SK-N-SH (cell line): Measurements from ENCODE around the gene MTNR1A. TPM values are rescaled to one million over a fixed set of nuclear protein-coding genes. Genes with fewer than 3 reads are reported as not detected.
"Not testable (repeated sequence)": the region's sequence is repeated elsewhere in the genome, so short reads cannot be mapped to it uniquely, and the experiment has no call there.

Experiments used
- CTCF ChIA-PET: fragments of 300-600, 350-600 bp; formaldehyde crosslinking; extraction: SDS; loops from one replicate; lab custom pipeline; 2021; lab: Yijun Ruan, JAX
- POLR2A ChIA-PET: fragments of 350-600 bp; sonication (Branson Sonifier 250); formaldehyde crosslinking; extraction: SDS; loops from one replicate; lab custom pipeline; 2020; ENCODE audit warnings: antibody characterized with exemption, inconsistent platforms; lab: Yijun Ruan, JAX
- DNase-seq: peaks from one replicate; pipeline ENCODE4 v3.0.0; 2012
- H2AFZ ChIP-seq: fragments of 200-600 bp; sonication (generic); 2 replicates; pipeline ENCODE4 v1.8.1; 2016; ENCODE audit warnings: antibody characterized with exemption, mild to moderate bottlenecking, low read depth
- H3F3A ChIP-seq: fragments of 200-600 bp; sonication (generic); replicated peaks from 2 replicates; pipeline ENCODE3; 2016; ENCODE audit warnings: antibody characterized with exemption, mild to moderate bottlenecking; ENCODE audit not compliant: insufficient read depth
- H3K27ac ChIP-seq, 2 experiments: fragments of 200-500 bp in 1 of 2; fragments of 200-600 bp in 1 of 2; sonication (Bioruptor generic) in 1 of 2; sonication (generic), shearing (Covaris generic) in 1 of 2; 2 replicates each; pipeline versions ENCODE4 v1.5.1 to v1.6.1; 2014 to 2016; ENCODE audit warnings: low read depth in 2 of 2, inconsistent platforms in 1 of 2, low read length in 1 of 2, mild to moderate bottlenecking in 1 of 2, mixed read lengths in 1 of 2
- H3K27me3 ChIP-seq: fragments of 200-600 bp; sonication (generic), shearing (Covaris generic); 2 replicates; pipeline ENCODE4 v1.6.1; 2016; ENCODE audit warnings: mixed run types; ENCODE audit not compliant: insufficient read depth
- H3K36me3 ChIP-seq, 2 experiments: fragments of 200-500 bp in 1 of 2; fragments of 200-600 bp in 1 of 2; sonication (Bioruptor generic) in 1 of 2; sonication (generic) in 1 of 2; replicated peaks in 1 of 2; 2 replicates each; pipeline versions ENCODE3 to v1.5.1; 2014 to 2016; ENCODE audit warnings: low read length in 1 of 2, mild to moderate bottlenecking in 1 of 2; ENCODE audit not compliant: insufficient read depth in 2 of 2, control insufficient read depth in 1 of 2
- H3K4me1 ChIP-seq, 2 experiments: fragments of 200-500 bp in 1 of 2; fragments of 200-600 bp in 1 of 2; sonication (Bioruptor generic) in 1 of 2; sonication (generic), shearing (Covaris generic) in 1 of 2; 2 replicates each; pipeline versions ENCODE4 v1.5.1 to v1.6.1; 2014 to 2016; ENCODE audit warnings: low read depth in 1 of 2, low read length in 1 of 2, mixed run types in 1 of 2; ENCODE audit not compliant: insufficient read depth in 2 of 2, control insufficient read depth in 1 of 2
- H3K4me2 ChIP-seq: fragments of 200-600 bp; sonication (generic), shearing (Covaris generic); 2 replicates; pipeline ENCODE4 v1.6.1; 2017; ENCODE audit warnings: mixed run types
- H3K4me3 ChIP-seq, 2 experiments: fragments of 200-500 bp in 1 of 2; fragments of 200-600 bp in 1 of 2; sonication (Bioruptor generic) in 1 of 2; sonication (generic), shearing (Covaris generic) in 1 of 2; 2 replicates each; pipeline versions ENCODE4 v1.5.1 to v1.8.1; 2014 to 2016; ENCODE audit warnings: low read depth in 2 of 2, inconsistent platforms in 1 of 2, low read length in 1 of 2, mild to moderate bottlenecking in 1 of 2, mixed read lengths in 1 of 2, moderate library complexity in 1 of 2
- H3K79me2 ChIP-seq: fragments of 200-600 bp; sonication (generic); 2 replicates; pipeline ENCODE4 v1.8.1; 2017; ENCODE audit warnings: mild to moderate bottlenecking; ENCODE audit not compliant: insufficient read depth
- H3K9ac ChIP-seq: fragments of 200-600 bp; sonication (generic); 2 replicates; pipeline ENCODE4 v1.6.1; 2017; ENCODE audit warnings: mixed run types
- H3K9me2 ChIP-seq: fragments of 200-600 bp; sonication (generic); 2 replicates; pipeline ENCODE4 v1.6.1; 2017; ENCODE audit warnings: mixed run types
- H3K9me3 ChIP-seq: fragments of 200-600 bp; sonication (generic); 2 replicates; pipeline ENCODE4 v1.6.1; 2017; ENCODE audit warnings: mixed run types, mild to moderate bottlenecking, moderate library complexity
- H4K20me1 ChIP-seq: fragments of 200-600 bp; sonication (generic); 2 replicates; pipeline ENCODE4 v1.6.1; 2017; ENCODE audit warnings: mild to moderate bottlenecking, mixed run types; ENCODE audit not compliant: insufficient read depth
- EP300 ChIP-seq, 2 experiments: IDR thresholded peaks; 2 replicates each; pipeline versions ENCODE4 v1.4.0 to v1.6.1; 2012; ENCODE audit warnings: borderline replicate concordance in 1 of 2, low read depth in 1 of 2, low read length in 1 of 2
- EZH2phosphoT487 ChIP-seq: fragments of 200-600 bp; sonication (generic); IDR thresholded peaks from 2 replicates; pipeline ENCODE4 v1.6.1; 2017; ENCODE audit warnings: low read depth, mixed run types, mild to moderate bottlenecking, antibody characterized with exemption, moderate library complexity, borderline replicate concordance
- FOSL2 ChIP-seq: IDR thresholded peaks from 2 replicates; pipeline ENCODE4 v1.4.0; 2012; ENCODE audit warnings: low read depth, mild to moderate bottlenecking, moderate library complexity, borderline replicate concordance
- GABPA ChIP-seq: IDR thresholded peaks from 2 replicates; pipeline ENCODE4 v1.4.0; 2012; ENCODE audit warnings: low read depth, mild to moderate bottlenecking
- GATA2 ChIP-seq: sonication (generic); formaldehyde crosslinking; IDR thresholded peaks from 2 replicates; pipeline ENCODE4 v1.5.0; 2020; ENCODE audit warnings: mild to moderate bottlenecking, missing genetic modification reagents
- MAX ChIP-seq: IDR thresholded peaks from 2 replicates; pipeline ENCODE4 v1.4.0; 2012; ENCODE audit warnings: low read depth
- MEF2A ChIP-seq: IDR thresholded peaks from 2 replicates; pipeline ENCODE4 v1.4.0; 2012; ENCODE audit warnings: low read depth, borderline replicate concordance
- MXI1 ChIP-seq: IDR thresholded peaks from 2 replicates; pipeline ENCODE4 v1.6.1; 2012; ENCODE audit warnings: mild to moderate bottlenecking, low read depth, low read length, improper control_type of control experiment
- NFIC ChIP-seq: IDR thresholded peaks from 2 replicates; pipeline ENCODE4 v1.4.0; 2012; ENCODE audit warnings: borderline replicate concordance
- NRF1 ChIP-seq: IDR thresholded peaks from 2 replicates; pipeline ENCODE4 v1.6.1; 2012; ENCODE audit warnings: low read depth, mild to moderate bottlenecking, low read length
- PBX3 ChIP-seq: IDR thresholded peaks from 2 replicates; pipeline ENCODE4; 2012
- POLR2AphosphoS5 ChIP-seq: IDR thresholded peaks from 2 replicates; pipeline ENCODE4 v1.6.1; 2012; ENCODE audit warnings: low read depth, low read length
- RCOR1 ChIP-seq: fragments of 150-350 bp; IDR thresholded peaks from 2 replicates; pipeline ENCODE4 v1.6.1; 2017; ENCODE audit warnings: antibody characterized with exemption, low read length
- RFX5 ChIP-seq: IDR thresholded peaks from 2 replicates; pipeline ENCODE4 v1.6.1; 2012; ENCODE audit warnings: mild to moderate bottlenecking, improper control_type of control experiment, low read length
- RXRA ChIP-seq: IDR thresholded peaks from 2 replicates; pipeline ENCODE4 v1.4.0; 2012; ENCODE audit warnings: low read depth, mild to moderate bottlenecking, borderline replicate concordance
- SIN3A ChIP-seq: IDR thresholded peaks from 2 replicates; pipeline ENCODE4 v1.6.1; 2012; ENCODE audit warnings: low read depth, mild to moderate bottlenecking, low read length, moderate library complexity, borderline replicate concordance
- TCF12 ChIP-seq: IDR thresholded peaks from 2 replicates; pipeline ENCODE4 v1.4.0; 2012
- TEAD4 ChIP-seq: IDR thresholded peaks from 2 replicates; pipeline ENCODE4 v1.4.0; 2012; ENCODE audit warnings: mild to moderate bottlenecking, borderline replicate concordance; ENCODE audit not compliant: insufficient read depth
- USF2 ChIP-seq: fragments of 150-350 bp; IDR thresholded peaks from 2 replicates; pipeline ENCODE4 v1.6.1; 2017; ENCODE audit warnings: antibody characterized with exemption, low read length, low read depth, borderline replicate concordance
- WGBS: methylation state at CpG from one replicate; pipeline ENCODE4 v1.1.6; 2017; ENCODE audit warnings: low lambda C conversion rate; 5-methylcytosine and 5-hydroxymethylcytosine counted together
- polyA plus RNA-seq, 3 experiments: library from polyadenylated mRNA; depleted of rRNA; stranded (reverse); fragments of >200 nt; gene quantifications; 2 replicates each; pipeline ENCODE4 v1.2.3, GENCODE V29; 2012
- TF ChIP-seq, protein P1 (sequence below): IDR thresholded peaks from 2 replicates; pipeline ENCODE4 v1.4.0; 2012; ENCODE audit warnings: low read depth, borderline replicate concordance

MTNR1A gene
- polyA plus RNA-seq, 1 of the 3 experiments (the other 2 are of a cell fraction), result not detected

GRCh38 chr4:186534056-186534455, 21.3 kb downstream of the MTNR1A start:
- no peaks in the 10 kb centered on the region for H3K36me3 ChIP-seq
- H3K79me2 ChIP-seq, result no peaks in the 10 kb centered on the region
- H3F3A ChIP-seq, result no peaks in the 10 kb centered on the region
- POLR2A ChIA-PET, result no interaction called here
- WGBS, result 36% methylated on average over 15 of the region's 21 CpGs
- H2AFZ ChIP-seq, result no peak overlapping the region
- H3K4me3 ChIP-seq, result peak overlapping the region in 1 of 2 experiments; percentile 29; a peak in 1 of 4 replicates
- CTCF ChIA-PET, result no interaction called here
- DNase-seq, result no peak
- no peaks in the 10 kb centered on the region; the same call in 1 of the 2 replicates for H3K27me3 ChIP-seq
- H3K9me3 ChIP-seq, result no peaks in the 10 kb centered on the region
- peak overlapping the region; percentile 1; the same call in 1 of the 2 replicates for H3K4me2 ChIP-seq
- no peak overlapping the region for H3K27ac ChIP-seq
- H3K9me2 ChIP-seq, result no peaks in the 10 kb centered on the region
- no peaks in the 10 kb centered on the region for H3K4me1 ChIP-seq
- H4K20me1 ChIP-seq, result no peaks in the 10 kb centered on the region
- no peak overlapping the region for H3K9ac ChIP-seq
- TF ChIP-seq EZH2phosphoT487 (no peak), TEAD4 (no peak), RXRA (no peak), NRF1 (no peak), GATA2 (CRISPR knock-in tag) (no peak), RCOR1 (no peak), NFIC (no peak), EP300 (IDR thresholded peaks at IDR 0.05; ENCODE audit: borderline replicate concordance in 1 of 2, low read depth in 1 of 2, low read length in 1 of 2) (no peak)

DNA sequence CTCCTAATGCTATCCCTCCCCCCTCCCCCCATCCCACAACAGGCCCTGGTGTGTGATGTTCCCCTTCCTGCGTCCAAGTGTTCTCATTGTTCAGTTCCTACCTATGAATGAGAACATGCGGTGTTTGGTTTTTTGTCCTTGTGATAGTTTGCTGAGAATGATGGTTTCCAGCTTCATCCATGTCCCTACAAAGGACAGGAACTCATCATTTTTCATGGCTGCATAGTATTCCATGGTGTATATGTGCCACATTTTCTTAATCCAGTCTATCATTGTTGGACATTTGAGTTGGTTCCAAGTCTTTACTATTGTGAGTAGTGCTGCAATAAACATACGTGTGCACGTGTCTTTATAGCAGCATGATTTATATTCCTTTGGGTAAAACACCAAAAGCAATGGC, 31.4 kb downstream of the MTNR1A start:
- H3K4me1 ChIP-seq, H3K9ac ChIP-seq, H3K4me2 ChIP-seq, H3K27me3 ChIP-seq, H3K79me2 ChIP-seq, H4K20me1 ChIP-seq, H2AFZ ChIP-seq, H3K9me2 ChIP-seq, DNase-seq, H3K9me3 ChIP-seq, H3K4me3 ChIP-seq, H3K36me3 ChIP-seq, CTCF ChIA-PET, POLR2A ChIA-PET, H3F3A ChIP-seq, H3K27ac ChIP-seq: not testable (repeated sequence)
- 31% methylated on average over 4 of the region's 4 CpGs for whole genome bisulfite sequencing

GRCh38 chr4:186516287-186516686, 39.1 kb downstream of the MTNR1A start:
- H2AFZ ChIP-seq, result no peak overlapping the region
- no peaks in the 10 kb centered on the region for H3K4me1 ChIP-seq
- H3K79me2 ChIP-seq, result no peaks in the 10 kb centered on the region
- 14% methylated on average over 3 of the region's 4 CpGs for WGBS
- H3K27ac ChIP-seq, result no peak overlapping the region
- H3K27me3 ChIP-seq, result no peaks in the 10 kb centered on the region
- no peak overlapping the region for H3K9ac ChIP-seq
- no peak overlapping the region for H3K4me3 ChIP-seq
- H3F3A ChIP-seq, result no peaks in the 10 kb centered on the region
- ChIA-PET POLR2A (no interaction called here), CTCF (no interaction called here)
- H3K4me2 ChIP-seq, result no peak overlapping the region
- H4K20me1 ChIP-seq, result no peaks in the 10 kb centered on the region
- DNase-seq, result no peak
- H3K9me3 ChIP-seq, result no peaks in the 10 kb centered on the region
- H3K36me3 ChIP-seq, result no peaks in the 10 kb centered on the region
- H3K9me2 ChIP-seq, result no peaks in the 10 kb centered on the region
- TF ChIP-seq FOSL2 (no peak), MAX (no peak), RXRA (no peak), GABPA (no peak), SIN3A (no peak), PBX3 (no peak), EZH2phosphoT487 (no peak), TCF12 (no peak), MXI1 (no peak), RFX5 (no peak), NFIC (no peak), USF2 (no peak), POLR2AphosphoS5 (no peak), MEF2A (no peak)
- TF ChIP-seq, protein P1, sequence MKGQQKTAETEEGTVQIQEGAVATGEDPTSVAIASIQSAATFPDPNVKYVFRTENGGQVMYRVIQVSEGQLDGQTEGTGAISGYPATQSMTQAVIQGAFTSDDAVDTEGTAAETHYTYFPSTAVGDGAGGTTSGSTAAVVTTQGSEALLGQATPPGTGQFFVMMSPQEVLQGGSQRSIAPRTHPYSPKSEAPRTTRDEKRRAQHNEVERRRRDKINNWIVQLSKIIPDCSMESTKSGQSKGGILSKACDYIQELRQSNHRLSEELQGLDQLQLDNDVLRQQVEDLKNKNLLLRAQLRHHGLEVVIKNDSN, result no peak
